Activated CD4-positive, alpha-beta T cell treated with anti-CD3 and anti-CD28 coated beads, Interleukin-2, amount 50 U/mL, for 24 hours (primary cell): ENCODE measurements around the gene PAXIP1.
A peak's percentile ranks its signal among the peaks of the same experiment; 100 is the strongest.

ENCODE experiments used
- DNase-seq, 2 donors: peaks; one replicate each; pipeline ENCODE4 v3.0.0-alpha.2; 2020; ENCODE audit warnings: low read depth in 1 of 2, low spot score in 1 of 2

PAXIP1 gene

DNA sequence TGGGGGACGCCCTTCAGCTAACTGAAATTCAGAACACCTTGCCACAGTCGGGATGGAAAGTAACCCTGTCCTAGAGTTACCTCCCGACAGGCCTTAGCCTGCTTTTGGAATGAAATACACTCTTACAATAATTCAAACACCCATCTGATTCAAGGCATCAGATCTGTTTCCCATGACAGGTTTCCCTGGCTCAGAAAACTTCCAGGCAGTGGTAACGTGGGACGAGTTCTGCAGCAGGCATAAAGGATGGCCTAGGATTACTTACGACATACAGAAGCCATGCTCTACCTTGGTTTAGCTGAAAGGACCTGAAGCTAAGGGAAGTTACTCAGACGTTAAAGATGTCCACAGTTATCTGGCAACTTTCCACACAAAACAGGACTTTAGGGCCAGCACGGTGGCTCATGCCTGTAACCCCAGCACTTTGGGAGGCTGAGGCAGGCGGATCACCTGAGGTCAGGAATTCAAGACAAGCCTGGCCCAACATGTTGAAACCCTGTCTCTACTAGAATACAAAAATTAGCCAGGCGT lies 5.0 kb downstream of the PAXIP1 start:
- no peak for DNase-seq

DNA sequence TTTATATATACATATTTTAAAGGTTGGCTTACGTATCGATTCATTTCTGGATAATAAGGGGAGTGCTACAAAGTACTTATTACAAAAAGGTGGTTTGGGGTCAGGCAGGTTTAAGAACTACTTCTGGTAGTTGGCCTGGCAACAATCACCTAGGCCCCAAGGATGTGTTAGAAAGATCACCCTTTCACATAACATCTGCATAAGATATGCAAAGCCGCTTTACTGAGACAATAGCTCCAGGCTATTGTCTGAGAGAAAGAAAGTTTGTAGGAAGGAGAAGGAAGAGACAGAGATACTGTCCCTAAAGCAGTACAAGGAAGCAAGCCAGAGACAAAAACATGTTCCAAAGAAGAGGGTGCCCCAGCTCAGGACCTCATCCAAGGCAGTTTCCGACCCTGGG lies 6.2 kb downstream of the PAXIP1 start:
- no peak for DNase-seq

DNA sequence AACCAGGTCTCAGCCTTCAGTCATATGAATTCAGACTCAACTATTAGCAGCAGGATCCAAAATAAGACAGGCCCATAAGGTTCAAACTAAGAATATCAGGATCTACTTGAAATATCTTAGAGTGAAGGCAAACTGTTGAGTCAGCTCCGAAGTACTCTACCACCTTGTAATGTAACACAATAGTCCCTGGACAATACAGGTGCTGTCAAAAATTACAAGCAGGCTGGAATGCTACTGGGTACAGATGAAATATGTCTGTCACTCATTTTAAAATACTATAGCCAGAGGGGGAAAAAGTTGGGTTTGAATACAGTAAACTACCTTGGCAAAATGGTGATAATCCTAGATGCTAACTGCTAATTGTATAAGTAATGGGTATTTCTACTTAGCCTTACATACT lies 6.8 kb downstream of the PAXIP1 start:
- DNase-seq: no peak

DNA sequence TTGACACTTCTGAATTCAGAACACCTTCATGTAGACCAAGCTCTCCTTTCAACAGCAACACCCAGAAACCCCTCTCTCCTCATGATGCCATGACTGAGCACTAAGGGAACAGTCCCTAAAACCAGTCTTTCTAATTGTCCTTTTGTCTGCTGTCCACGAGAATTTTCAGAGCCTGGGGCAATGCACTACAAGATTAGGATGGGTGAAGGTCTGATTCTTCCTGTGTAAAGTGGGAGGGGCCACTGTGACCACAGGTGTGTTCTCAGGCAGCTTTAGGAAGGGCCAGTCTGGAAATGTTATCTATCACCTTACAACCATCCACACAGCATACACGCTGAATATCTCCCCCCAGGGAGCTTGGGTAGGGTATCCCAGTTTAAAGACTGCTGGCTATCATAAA lies 7.9 kb downstream of the PAXIP1 start:
- DNase-seq: no peak

DNA sequence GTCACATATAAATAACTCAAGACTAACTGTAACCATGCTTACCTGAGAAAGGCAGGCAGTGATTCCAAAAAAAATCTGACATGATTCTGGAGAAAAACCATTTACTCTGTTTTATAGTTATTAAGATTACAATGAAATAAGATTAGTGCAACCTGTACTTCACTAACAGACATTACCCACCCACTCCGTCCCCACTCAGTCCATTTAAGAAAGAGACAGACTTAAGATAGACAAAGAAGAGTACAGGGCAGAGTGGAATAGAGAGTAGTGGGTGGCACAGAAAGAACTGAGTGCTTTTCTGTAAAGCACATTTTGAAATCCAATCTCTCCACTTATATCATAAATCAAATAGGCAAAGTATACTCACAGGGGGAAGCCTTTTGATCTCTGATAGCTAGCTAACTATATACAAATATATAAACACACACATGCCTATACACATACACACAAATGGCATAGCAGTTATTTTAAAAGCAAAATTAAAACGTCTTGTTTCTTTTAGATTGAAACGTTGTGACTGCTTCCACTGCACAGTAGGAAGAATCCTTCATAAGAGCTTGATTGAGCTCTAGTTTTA lies 11.9 kb downstream of the PAXIP1 start:
- DNase-seq: no peak

DNA sequence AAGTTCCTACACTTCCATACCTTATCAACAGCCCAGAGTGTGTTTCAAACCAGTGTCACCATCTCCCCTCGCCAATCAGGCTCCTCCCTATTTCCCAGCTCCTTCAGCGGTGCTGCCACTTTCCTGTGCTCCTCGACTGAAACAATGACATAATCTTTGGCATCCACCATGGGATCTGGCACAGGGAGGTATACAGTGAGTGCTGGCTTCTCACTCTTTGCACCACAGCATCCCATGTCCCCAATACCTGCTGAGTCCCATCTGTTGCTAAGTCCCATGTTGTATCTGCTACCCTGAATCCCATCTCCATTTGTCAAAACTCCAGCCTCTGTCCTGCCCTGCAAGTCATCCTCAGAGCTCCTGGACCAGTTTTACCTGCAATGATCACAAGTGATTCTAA lies 15.4 kb downstream of the PAXIP1 start:
- no peak for DNase-seq

DNA sequence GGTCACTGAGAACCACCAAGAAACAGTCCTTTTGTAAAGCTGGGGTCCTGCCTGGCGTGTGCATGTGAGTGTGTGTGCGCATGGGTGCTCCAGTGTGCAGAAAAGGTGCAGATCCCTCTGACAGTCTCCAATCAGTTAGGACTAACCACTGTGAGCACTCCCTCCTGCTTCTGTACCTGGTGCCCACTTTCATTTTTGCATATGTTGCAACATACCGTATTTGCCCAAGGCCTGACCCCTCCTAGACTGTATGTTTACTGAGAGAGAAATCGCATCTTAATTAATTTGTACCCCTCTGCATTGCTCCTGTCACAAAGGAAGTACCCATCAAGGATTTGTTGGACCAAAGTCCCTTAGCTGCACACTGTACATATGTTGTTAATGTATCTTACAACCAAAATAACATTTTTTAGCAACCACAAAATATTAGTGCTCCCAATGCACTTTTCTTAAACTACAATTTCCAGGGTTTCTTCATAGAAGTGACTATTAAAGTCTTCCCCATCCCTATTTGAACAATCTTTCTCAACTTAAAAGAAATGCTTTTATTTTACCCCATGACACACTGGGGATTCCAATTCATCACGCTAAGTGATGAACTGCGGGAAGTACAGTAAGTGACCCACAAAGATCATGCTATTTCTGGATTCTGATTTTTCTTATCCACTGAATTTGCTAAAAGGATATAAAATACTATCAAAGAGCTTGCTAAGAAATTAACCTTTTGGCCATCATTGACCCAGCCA lies 16.6 kb downstream of the PAXIP1 start:
- no peak for DNase-seq

DNA sequence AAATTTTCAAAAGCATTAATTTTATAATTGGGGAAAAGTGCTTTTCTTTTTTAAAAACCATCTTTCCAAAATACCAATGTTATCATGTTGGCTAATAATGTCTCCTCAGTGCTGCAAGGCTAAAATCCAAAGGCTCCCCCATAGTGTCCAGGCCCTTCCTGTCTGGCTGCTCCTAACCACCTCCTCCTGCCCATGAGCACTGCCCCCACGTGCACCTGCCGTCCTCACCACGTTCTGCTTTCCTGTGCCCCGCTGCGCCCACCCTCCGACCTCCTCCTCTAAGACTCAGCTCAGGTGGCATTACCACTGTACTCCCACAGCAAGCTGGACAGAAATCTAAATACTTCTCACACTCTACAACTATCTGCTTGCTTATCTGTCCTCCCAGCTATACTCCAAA lies 17.7 kb downstream of the PAXIP1 start:
- no peak for DNase-seq

DNA sequence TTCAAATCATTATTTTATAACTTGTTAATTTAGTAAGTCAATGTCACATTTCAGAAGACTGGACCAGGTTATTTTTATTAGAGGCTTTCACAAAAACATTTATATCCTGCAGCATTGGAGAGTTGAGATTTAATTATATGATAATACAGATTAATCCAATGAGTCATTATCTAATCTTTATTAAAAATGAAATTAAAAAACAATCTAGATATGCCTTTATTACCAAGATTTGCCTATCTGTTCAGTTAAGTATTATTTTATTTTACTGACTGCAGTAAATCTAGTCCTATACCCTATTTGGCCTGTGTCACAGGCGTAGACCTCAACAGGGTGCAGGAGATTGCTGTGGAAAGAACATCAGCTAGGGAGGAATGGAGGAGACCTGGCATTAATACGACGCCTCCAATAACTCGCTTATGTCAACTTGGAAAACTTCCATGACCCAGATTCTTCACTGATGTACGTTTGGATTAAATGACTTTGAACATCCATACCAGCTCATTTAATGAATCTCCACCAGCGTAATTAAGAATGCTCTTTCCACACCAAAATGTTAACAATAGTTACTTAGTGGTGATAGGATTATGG lies 18.2 kb downstream of the PAXIP1 start:
- no peak for DNase-seq

DNA sequence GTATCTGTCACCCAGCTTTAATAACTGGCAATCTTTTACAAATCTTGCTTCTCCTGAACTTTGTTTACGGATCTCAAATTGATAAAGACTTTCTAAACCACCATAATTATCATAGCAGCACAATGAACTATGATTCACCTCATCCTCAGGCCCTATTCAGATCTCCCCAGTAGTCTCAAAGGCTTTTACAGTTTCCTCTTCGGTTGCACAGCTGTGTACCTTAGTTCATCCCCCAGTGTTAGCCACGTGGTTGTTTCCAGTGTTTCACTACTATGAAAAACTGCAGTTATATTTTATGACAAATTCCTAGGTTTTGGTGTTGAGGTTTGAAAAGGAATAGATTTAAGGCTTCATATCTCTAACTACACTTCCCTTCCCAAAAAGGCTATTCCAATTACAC lies 24.9 kb downstream of the PAXIP1 start:
- no peak for DNase-seq

DNA sequence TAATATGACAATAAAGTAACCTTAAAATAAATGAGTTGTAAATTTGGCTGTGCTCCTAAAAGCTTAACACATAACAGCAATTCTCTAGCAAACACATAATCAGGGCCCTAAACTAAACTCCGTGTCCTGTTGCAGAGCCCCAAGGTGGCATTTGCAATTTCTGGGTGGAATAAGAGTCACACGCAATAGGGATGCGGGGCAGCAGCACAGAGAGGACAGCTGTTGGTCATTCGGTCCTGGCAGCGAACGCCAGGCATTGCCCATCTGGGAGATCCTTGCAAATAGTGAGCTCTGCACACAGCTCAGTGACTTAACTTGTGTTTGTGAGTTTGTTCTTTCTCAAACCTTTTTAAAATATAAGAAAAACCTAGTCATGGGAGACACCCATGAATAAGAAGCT lies 25.7 kb downstream of the PAXIP1 start:
- no peak for DNase-seq

DNA sequence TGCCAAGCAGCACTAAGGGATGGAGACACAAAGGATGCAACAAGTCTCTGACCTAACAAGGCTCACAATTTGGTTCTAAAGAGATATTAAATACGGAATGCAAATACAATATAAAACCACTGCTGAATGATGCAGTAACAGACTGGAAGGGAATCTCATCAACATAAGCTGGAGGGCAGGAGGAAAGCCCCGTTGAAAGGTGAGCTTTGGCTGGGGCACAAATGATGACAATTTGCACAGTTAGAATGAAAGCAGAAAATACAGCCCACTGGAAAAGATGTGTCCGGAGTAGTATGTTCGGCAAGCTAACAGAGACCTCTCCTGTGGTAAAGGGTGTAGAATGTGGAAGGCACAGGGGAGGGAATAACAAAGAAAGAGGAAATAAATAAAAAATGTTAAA lies 26.1 kb downstream of the PAXIP1 start:
- DNase-seq: no peak

DNA sequence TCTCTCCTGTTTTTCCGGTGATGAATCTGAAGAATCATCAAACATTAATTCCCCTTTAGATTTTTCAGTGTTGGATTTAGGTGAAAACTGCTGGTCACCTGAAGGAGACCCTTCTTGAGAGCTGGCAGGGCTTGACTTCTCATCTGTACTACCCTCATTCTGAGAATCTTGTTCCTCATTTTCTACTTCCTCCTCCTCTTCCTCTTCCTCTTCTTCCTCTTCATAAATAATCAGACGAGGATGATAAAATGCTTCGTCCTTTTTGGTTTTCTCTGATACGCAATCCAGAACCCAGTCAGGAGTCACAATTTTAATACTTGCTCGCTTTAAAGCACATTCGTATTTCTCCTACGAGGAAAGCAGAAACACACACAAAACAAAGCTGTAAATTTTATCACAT lies 26.9 kb downstream of the PAXIP1 start:
- DNase-seq: no peak

DNA sequence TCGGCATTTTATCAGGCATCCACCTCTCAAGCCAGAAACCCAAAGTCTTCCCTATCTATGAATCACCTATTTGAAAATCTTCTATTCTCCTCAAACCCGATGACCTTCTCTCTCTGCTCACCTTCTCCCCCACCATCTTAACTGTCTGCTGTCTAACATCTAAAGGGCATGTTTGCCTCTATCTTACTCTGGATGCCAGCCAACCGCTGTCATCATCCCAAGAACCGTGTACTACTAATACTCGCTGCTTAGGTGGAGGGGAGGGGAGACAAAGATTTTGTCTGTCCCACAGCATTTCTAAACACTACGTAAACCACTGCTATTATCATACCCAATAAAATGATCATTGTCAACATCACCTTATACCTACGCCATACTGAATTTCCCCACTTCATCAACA lies 29.5 kb downstream of the PAXIP1 start:
- no peak for DNase-seq

DNA sequence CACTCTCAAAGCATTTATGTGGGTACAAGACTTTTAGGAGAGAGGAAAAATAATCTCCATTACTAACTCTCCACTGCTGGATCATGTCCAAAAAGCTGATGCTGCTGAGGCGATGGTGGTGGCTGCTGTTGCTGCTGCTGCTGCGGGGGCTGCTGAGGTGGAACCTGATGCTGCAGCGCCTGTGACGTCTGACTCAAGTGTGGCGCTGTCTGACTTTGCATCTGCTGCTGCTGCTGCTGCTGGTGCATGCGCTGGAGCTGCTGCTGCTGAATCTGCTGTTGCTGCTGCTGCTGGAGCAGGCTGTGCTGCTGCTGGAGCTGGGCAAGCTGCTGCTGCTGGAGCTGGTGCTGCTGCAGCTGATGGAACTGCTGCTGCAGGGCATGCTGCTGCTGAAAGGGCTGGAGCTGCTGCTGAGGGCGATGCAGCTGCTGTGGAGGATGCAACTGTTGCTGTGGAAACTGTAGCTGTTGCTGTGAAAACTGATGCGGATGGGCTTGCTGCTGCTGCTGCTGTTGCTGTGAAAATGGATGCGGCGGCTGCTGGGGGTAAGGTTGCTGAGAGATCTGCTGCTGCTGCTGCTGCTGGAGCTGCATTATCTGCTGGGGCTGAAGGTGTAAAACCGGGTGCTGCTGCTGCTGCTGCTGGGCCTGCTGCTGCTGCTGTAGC lies 34.5 kb downstream of the PAXIP1 start:
- no peak for DNase-seq

DNA sequence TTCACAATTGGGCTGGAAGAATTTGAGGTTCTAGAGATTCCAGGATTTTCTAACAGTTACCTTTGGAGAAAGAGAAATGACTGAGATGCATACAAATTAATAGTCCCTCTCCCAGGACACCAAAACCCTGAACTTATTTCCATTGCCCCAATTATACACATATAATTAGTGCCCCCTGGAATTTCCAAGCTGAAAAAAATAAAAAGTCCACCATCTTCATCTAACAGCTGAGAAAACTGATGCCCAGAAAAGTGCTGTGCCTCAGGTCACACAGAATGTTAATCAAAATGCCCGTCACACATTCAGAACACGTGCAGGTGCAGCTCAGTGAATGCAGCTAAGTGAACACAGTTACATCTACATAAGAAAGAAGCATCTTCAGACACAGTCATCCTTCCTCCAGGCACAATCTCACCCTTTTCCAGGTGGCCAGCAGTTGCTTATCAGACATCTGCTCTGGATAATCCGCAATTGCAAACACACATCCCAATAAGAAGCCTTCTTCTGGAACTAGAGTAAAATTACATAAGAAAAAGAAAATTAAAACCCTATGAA lies 35.4 kb downstream of the PAXIP1 start:
- DNase-seq: no peak

DNA sequence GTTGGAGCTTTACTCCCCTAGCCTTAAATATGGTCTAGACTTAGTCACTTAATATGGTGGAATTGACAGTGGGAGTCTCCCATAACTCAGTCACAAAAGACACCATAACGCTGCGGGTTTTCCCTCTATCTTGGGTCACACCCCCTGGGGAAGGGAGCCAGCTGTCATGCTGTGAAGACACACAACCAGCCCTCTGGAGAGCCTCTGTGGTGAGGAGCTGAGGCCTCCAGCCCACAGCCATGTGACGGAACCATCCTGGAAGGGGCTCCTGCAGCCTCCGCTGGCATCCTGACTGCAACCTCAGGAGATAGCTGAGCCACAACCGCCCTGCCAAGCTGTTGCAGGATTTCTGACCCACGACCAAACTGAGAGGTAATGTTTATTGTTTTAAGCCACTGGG lies 37.9 kb downstream of the PAXIP1 start:
- DNase-seq: no peak

DNA sequence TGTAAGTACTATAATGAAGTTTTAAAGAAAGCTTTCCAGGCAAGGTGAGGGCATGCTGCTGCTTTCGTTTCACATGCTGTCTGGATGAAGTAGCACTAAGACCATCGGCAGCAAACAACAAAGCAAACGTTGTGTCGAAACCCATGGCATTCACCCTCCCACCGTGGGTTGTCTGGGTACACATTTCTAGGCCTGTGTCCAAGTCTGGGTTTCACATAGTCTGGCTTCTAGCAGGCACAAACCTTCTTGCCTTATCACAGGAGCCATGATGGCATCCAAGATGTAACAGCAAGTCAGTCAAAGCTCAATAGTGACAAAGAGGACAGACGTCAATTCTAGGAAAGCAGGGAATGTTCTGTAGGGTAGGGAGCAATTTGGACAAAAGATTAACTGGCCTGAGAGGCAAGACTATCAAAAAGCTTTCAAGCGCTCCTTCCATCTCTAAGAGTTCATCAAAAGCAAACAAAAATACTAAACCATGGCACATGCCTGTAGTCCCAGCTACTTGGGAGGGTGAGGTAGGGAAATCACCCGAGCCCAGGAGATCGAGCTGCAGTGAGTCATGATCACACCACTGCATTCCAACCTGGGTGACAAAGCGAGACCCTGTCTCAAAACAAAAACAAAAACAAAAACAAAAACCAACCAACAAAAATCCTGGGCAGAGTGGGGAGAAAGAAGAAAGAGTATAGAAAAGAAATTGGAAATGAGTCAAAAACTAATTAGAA lies 42.7 kb downstream of the PAXIP1 start:
- DNase-seq: no peak

DNA sequence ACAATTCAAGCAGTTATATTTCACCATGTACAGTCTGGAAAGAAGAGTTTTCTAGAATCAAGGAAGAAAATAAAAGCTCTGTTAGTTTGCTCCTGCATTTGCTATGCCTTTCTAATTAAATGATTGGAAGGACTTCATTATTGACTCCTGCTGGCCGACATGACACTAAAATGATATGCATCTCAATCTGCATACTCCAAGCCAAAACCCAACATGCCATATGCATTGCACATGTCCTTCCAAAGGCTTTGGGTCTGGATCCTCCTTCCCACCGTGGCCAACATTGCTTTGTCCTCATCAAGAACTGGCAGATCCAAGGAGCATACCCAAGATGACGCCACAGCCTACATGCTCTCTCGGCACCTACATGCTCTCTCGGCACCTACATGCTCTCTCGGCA lies 46.5 kb downstream of the PAXIP1 start:
- DNase-seq: no peak

DNA sequence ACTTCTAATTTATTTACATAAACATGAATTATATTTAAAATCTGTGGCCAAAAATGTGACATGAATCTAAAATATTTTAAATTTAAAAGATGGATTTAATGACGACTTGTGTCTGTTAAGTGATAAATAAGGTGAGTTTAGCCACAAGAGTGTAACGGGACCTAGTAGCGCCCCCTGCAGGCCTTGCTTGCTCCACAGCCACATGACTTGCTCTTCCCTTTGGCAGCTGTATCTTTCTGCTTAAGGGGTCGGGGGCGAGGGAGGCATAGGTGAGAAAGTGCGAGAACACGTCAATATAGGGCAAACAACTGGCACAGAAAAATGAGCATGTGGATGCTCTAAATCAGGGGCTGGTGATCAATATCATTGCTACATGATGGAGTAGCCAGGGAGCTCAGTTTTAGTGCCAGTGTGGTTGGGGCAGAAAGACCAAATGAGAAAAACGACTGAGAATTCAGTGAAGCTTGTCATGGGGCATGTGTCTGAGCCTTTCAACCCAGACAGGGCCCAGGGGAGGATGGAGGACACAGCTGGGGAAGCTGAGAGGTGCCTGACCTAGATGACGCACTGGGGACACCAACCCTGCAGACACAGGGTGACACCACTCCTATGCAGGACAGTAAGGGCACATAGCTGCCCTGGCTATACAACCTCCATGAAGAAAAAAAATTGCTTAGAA lies 49.8 kb downstream of the PAXIP1 start:
- DNase-seq: peak; percentile 38 to 47

DNA sequence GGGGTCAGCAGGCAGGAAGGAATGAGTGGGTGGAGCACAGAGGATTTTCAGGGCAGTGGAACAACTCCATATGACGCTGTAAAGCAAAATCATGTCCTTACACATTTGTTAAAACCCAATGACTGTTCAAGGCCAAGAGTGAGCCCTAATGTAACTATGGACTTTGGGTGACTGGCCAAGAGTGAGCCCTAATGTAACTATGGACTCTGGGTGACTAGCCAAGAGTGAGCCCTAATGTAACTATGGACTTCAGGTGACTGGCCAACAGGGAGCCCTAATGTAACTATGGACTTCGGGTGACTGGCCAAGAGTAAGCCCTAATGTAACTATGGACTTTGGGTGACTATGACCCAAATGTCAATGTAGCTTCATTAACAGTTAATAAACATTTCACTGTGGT lies 52.0 kb downstream of the PAXIP1 start:
- no peak for DNase-seq
